Endodermal cell (in vitro differentiated cells): ENCODE results near the gene PM20D1. TPM values are rescaled to one million over a fixed set of nuclear protein-coding genes. Genes with fewer than 3 reads are reported as not detected.

Source experiments
- DNase-seq: peaks from one replicate; pipeline ENCODE4 v3.0.0-alpha.2; 2017
- H3K27ac ChIP-seq: 2 replicates; pipeline ENCODE4 v1.5.1; 2013; ENCODE audit warnings: mild to moderate bottlenecking, low read depth, low read length, moderate library complexity
- H3K27me3 ChIP-seq: 2 replicates; pipeline ENCODE4 v1.6.1; 2013; ENCODE audit warnings: mild to moderate bottlenecking, low read length, moderate library complexity; ENCODE audit not compliant: insufficient read depth, control insufficient read depth, poor library complexity, severe bottlenecking
- H3K36me3 ChIP-seq: 2 replicates; pipeline ENCODE4 v1.7.0; 2013; ENCODE audit warnings: mild to moderate bottlenecking, low read length, moderate library complexity; ENCODE audit not compliant: control insufficient read depth, insufficient read depth
- H3K4me1 ChIP-seq: one replicate; pipeline ENCODE4 v1.7.0; 2013; ENCODE audit warnings: low read length; ENCODE audit not compliant: control insufficient read depth, insufficient read depth
- H3K4me3 ChIP-seq: 2 replicates; pipeline ENCODE4 v1.5.1; 2013; ENCODE audit warnings: mild to moderate bottlenecking, low read length, moderate library complexity
- H3K9ac ChIP-seq: 2 replicates; pipeline ENCODE4 v1.6.1; 2013; ENCODE audit warnings: mild to moderate bottlenecking, low read length, moderate library complexity; ENCODE audit not compliant: poor library complexity, severe bottlenecking; ENCODE audit errors: extremely low read depth
- H3K9me3 ChIP-seq: 2 replicates; pipeline ENCODE4 v1.6.1; 2013; ENCODE audit warnings: mild to moderate bottlenecking, low read length, moderate library complexity; ENCODE audit not compliant: control insufficient read depth
- H3K27ac Mint-ChIP-seq: 2 replicates; pipeline ENCODE4 v1.8.0; 2020; ENCODE audit warnings: mixed read lengths
- H3K27me3 Mint-ChIP-seq: 2 replicates; pipeline ENCODE4 v1.8.0; 2021; ENCODE audit warnings: mild to moderate bottlenecking, mixed read lengths; ENCODE audit not compliant: insufficient read depth
- H3K36me3 Mint-ChIP-seq: 2 replicates; pipeline ENCODE4 v1.8.0; 2020; ENCODE audit warnings: low read depth, mixed read lengths
- H3K4me1 Mint-ChIP-seq: 2 replicates; pipeline ENCODE4 v1.8.0; 2020; ENCODE audit warnings: mixed read lengths
- H3K4me3 Mint-ChIP-seq: 2 replicates; pipeline ENCODE4 v1.8.0; 2020; ENCODE audit warnings: mild to moderate bottlenecking, moderate library complexity, mixed read lengths
- H3K9me3 Mint-ChIP-seq: 2 replicates; pipeline ENCODE4 v1.8.0; 2020; ENCODE audit warnings: mild to moderate bottlenecking, mixed read lengths
- WGBS, 2 experiments: methylation state at CpG; one replicate each; pipeline versions ENCODE4 v1.1.5 to v1.1.7; 2013; ENCODE audit warnings: missing lambda C conversion rate in 2 of 2, mixed read lengths in 1 of 2; ENCODE audit not compliant: insufficient coverage in 1 of 2, insufficient read length in 1 of 2; 5-methylcytosine and 5-hydroxymethylcytosine counted together
- total RNA-seq, 2 donors: library from RNA; stranded (reverse); fragmentation: NEBNext Ultra II Directional in 1 of 2; extraction: Animal tissue kit (Norgen Biotek cat#: 25700) in 1 of 2; gene quantifications; 2 replicates in 1 of 2; 3 replicates in 1 of 2; pipeline ENCODE4 v1.2.1, GENCODE V29; 2021
- TF ChIP-seq, protein P1 (sequence below): fragments of 200-600 bp; sonication (generic); conservative IDR thresholded peaks from 2 replicates; pipeline ENCODE4 v1.5.0; 2021; ENCODE audit warnings: antibody characterized with exemption, mild to moderate bottlenecking

The PM20D1 gene
- total RNA-seq, 2 donors from 2014 or later: not detected

DNA sequence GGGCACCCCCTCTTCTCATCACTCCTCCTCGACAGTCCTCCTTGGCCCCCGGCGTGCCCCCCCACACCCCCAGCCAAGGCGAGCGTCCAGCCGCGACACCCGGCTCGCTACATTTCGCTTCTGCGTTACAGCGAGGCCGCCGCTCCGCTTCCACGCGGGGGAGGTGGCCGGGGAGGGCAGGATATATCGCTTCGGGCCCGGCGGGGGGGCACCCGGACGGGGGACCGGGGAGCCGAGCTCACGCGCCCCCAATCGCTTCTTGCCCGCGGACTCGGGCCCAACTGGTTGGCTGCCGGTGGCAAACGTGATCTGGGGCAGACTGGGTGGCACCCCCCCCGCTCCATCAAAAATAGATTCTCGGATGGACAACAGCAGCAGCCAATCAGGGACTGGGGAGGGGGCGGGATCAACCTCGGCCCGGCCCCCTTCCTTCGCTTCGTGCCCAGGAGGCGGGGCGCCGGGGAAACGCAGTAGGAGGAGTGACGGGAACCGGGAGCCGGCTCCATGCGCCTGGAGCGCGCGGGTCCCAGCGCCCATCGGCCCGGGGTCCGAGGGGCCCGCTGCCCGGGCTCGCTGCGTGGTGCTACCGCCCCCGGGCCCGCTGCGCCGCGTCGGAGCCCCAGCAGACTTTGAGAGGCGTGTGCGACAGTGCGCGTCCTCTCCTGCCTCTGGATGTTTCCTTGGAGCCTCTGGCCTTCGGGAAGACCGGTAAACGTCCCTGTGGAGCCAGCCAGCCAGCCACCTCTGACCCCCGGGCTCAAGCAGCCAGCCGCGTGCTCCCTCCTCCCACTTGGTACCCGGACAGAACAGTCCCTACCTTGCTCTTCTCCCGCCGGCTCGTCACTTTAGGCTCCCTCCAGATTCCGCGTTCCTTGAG is 36.8 kb downstream of the PM20D1 start, which contains the start of gene SLC41A1:
Gene SLC41A1, minus strand, starts transcription at position 321 of the 877 bp plus-strand sequence. CDS start 2,757 bp downstream, outside the sequence.
- no peaks in the 10 kb centered on the region for H3K4me1 ChIP-seq
- H3K27me3 Mint-ChIP-seq: peaks cover 17% of the 10 kb centered on the region
- TF ChIP-seq, protein P1, sequence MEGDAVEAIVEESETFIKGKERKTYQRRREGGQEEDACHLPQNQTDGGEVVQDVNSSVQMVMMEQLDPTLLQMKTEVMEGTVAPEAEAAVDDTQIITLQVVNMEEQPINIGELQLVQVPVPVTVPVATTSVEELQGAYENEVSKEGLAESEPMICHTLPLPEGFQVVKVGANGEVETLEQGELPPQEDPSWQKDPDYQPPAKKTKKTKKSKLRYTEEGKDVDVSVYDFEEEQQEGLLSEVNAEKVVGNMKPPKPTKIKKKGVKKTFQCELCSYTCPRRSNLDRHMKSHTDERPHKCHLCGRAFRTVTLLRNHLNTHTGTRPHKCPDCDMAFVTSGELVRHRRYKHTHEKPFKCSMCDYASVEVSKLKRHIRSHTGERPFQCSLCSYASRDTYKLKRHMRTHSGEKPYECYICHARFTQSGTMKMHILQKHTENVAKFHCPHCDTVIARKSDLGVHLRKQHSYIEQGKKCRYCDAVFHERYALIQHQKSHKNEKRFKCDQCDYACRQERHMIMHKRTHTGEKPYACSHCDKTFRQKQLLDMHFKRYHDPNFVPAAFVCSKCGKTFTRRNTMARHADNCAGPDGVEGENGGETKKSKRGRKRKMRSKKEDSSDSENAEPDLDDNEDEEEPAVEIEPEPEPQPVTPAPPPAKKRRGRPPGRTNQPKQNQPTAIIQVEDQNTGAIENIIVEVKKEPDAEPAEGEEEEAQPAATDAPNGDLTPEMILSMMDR: no peak
- no peaks in the 10 kb centered on the region for H3K9me3 Mint-ChIP-seq
- peaks cover 29% of the 10 kb centered on the region for H3K4me1 Mint-ChIP-seq
- peaks cover 12% of the 10 kb centered on the region for H3K36me3 Mint-ChIP-seq
- peaks cover 8% of the 10 kb centered on the region for H3K27me3 ChIP-seq
- peak; percentile 97 for DNase-seq
- H3K9ac ChIP-seq: peak within 1 kb of the TSS; percentile 33
- peak within 1 kb of the TSS; percentile 96 for H3K27ac Mint-ChIP-seq
- peaks cover 12% of the 10 kb centered on the region for H3K36me3 ChIP-seq
- peak within 1 kb of the TSS; percentile 82 for H3K4me3 ChIP-seq
- no peaks in the 10 kb centered on the region for H3K9me3 ChIP-seq
- peak within 1 kb of the TSS; percentile 87 for H3K4me3 Mint-ChIP-seq
- H3K27ac ChIP-seq: peak within 1 kb of the TSS; percentile 27
- WGBS, 2 experiments: 0% methylated on average over 10 to 83 of the region's 83 CpGs

DNA sequence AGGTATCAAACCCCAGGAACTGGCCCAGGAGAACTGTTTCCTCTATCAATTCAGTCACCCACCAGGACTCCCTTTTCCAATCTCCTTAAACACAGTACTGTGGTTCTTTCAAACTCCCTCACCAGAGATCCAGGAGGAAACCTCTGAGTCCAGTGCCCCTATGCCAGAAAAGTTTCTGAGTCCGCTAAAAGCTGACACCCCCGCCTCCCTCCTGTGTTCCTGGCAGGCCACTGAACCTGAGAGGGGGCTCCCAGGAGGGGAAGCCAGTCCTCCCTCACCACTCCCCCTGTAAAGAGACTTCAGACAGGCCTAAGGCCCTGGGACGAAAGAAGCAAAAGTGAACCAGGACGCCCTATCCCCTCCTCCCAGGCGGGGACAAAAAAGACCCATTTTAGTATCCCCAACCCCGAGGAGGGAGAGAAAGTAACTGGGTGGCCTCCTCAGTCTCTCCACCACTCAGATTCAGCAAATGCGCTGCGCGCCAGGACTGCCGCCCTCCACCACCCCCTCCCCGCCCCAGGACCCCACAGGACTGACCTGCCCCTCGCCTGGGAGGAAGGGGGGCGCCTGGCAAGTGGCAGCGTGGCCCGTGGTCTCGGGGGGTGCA is 37.6 kb downstream of the PM20D1 start:
- H3K27ac Mint-ChIP-seq: peak overlapping the region; percentile 87
- Histone ChIP-seq H3K36me3 (peaks cover 12% of the 10 kb centered on the region), H3K4me3 (peak overlapping the region; percentile 82), H3K9ac (peak overlapping the region; percentile 31), H3K27ac (no peak overlapping the region), H3K27me3 (peaks cover 8% of the 10 kb centered on the region), H3K4me1 (no peaks in the 10 kb centered on the region), H3K9me3 (no peaks in the 10 kb centered on the region)
- peaks cover 29% of the 10 kb centered on the region for H3K4me1 Mint-ChIP-seq
- H3K9me3 Mint-ChIP-seq: no peaks in the 10 kb centered on the region
- TF ChIP-seq, protein P1: no peak
- peak; percentile 78 for DNase-seq
- WGBS, 2 experiments: 4 to 16% methylated on average over 2 to 14 of the region's 16 CpGs
- peaks cover 15% of the 10 kb centered on the region for H3K36me3 Mint-ChIP-seq
- peaks cover 17% of the 10 kb centered on the region for H3K27me3 Mint-ChIP-seq
- peak overlapping the region; percentile 87 for H3K4me3 Mint-ChIP-seq

DNA sequence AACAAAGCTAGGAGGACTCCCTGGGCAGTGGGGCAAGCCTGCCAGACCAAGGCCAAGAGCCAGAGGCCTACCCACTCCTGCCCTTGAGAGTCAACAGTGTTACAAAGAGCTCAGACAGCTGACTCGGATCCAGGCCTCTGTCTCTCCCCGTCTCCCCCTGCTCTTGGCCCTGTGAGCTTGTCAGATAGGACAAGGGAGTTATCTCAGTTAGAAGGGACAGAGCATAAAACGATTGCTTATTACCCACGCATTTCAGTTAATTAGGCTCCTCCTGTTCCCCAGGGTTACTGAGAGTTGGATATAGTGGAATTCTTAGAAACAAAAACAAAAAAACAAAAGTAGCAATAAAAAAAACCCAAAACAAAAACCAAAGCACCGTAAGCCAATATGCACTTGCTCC is 38.3 kb downstream of the PM20D1 start:
- Histone ChIP-seq H3K36me3 (peaks cover 12% of the 10 kb centered on the region), H3K9ac (no peak overlapping the region), H3K4me3 (peak overlapping the region; percentile 82), H3K27ac (no peak overlapping the region), H3K9me3 (no peaks in the 10 kb centered on the region), H3K27me3 (peaks cover 8% of the 10 kb centered on the region), H3K4me1 (no peaks in the 10 kb centered on the region)
- 83% methylated on average over 4 to 5 of the region's 5 CpGs for WGBS, 2 experiments
- H3K4me3 Mint-ChIP-seq: peak overlapping the region; percentile 87
- peaks cover 19% of the 10 kb centered on the region for H3K36me3 Mint-ChIP-seq
- TF ChIP-seq, protein P1: no peak
- H3K9me3 Mint-ChIP-seq: no peaks in the 10 kb centered on the region
- peaks cover 29% of the 10 kb centered on the region for H3K4me1 Mint-ChIP-seq
- DNase-seq: no peak
- H3K27me3 Mint-ChIP-seq: peaks cover 17% of the 10 kb centered on the region
- peak overlapping the region; percentile 87 for H3K27ac Mint-ChIP-seq
